Measurements from ENCODE around the gene GPM6B.

GPM6B gene

GRCh38 chrX:13854003-13854402 is 37.1 kb upstream of the GPM6B start:
- H3K4me3 ChIP-seq (ENCODE audit: low read length) = no peak overlapping the region
- DNase-seq (ENCODE audit: low read depth) = no peak
- TF ChIP-seq CTCF (conservative IDR thresholded peaks at IDR 0.05; ENCODE audit: low read depth, low read length) = no peak

- no peak for DNase-seq (ENCODE audit: low read depth)
- no peak for TF ChIP-seq CTCF (conservative IDR thresholded peaks at IDR 0.05; ENCODE audit: low read depth, low read length)
- H3K4me3 ChIP-seq (ENCODE audit: low read length) = no peak overlapping the region
Measured at GRCh38 chrX:13852001-13852695, 35.3 kb upstream of the GPM6B start.

- DNase-seq (ENCODE audit: low read depth) = no peak
- H3K4me3 ChIP-seq (ENCODE audit: low read length) = no peak overlapping the region
- TF ChIP-seq CTCF (conservative IDR thresholded peaks at IDR 0.05; ENCODE audit: low read depth, low read length) = no peak
Measured at GRCh38 chrX:13845721-13846378, 29.0 kb upstream of the GPM6B start.

- TF ChIP-seq CTCF (conservative IDR thresholded peaks at IDR 0.05; ENCODE audit: low read depth, low read length) = no peak
- H3K4me3 ChIP-seq (ENCODE audit: low read length) = no peak overlapping the region
- no peak for DNase-seq (ENCODE audit: low read depth)
Measured at GRCh38 chrX:13843150-13843721, 26.3 kb upstream of the GPM6B start.

- no peak for DNase-seq (ENCODE audit: low read depth)
- no peak for TF ChIP-seq CTCF (conservative IDR thresholded peaks at IDR 0.05; ENCODE audit: low read depth, low read length)
- no peak overlapping the region for H3K4me3 ChIP-seq (ENCODE audit: low read length)
Measured at GRCh38 chrX:13840121-13840520, 23.2 kb upstream of the GPM6B start.

GRCh38 chrX:13837290-13837745 is 20.4 kb upstream of the GPM6B start:
- no peak overlapping the region for H3K4me3 ChIP-seq (ENCODE audit: low read length)
- DNase-seq (ENCODE audit: low read depth) = no peak
- no peak for TF ChIP-seq CTCF (conservative IDR thresholded peaks at IDR 0.05; ENCODE audit: low read depth, low read length)

All from retinal pigment epithelial cell (primary cell).